IMR-90 (cell line): Measurements from ENCODE around the gene ERN1. TPM values are rescaled to one million over a fixed set of nuclear protein-coding genes. Genes with fewer than 3 reads are reported as not detected.

ENCODE experiments used
- ATAC-seq: fragments of 200-7000 bp; cut with Tn5 transposase; 2 replicates; pipeline ENCODE4 v1.9.1; 2020; ENCODE audit warnings: low read depth, mild to moderate bottlenecking, moderate library complexity
- BruUV-seq: library from RNA; stranded (reverse); fragments of 400-500 nt; replicated peaks from 2 replicates; lab custom pipeline; 2021; lab: Mats Ljungman, UMichigan
- CTCF ChIA-PET: fragments of 300-600 bp; formaldehyde crosslinking; extraction: SDS; loops from one replicate; lab custom pipeline; 2021; ENCODE audit warnings: antibody characterized with exemption; lab: Yijun Ruan, JAX
- POLR2A ChIA-PET: fragments of 300-600 bp; sonication (Branson Sonifier 250); formaldehyde crosslinking; loops from one replicate; lab custom pipeline; 2022; ENCODE audit warnings: antibody characterized with exemption; ENCODE audit not compliant: unreplicated experiment; lab: Charles Lee
- DNase-seq: peaks from one replicate; pipeline ENCODE4 v3.0.0; 2013
- H2AFZ ChIP-seq: replicated peaks from 2 replicates; pipeline ENCODE3; 2013; ENCODE audit warnings: low read length, mild to moderate bottlenecking; ENCODE audit not compliant: poor library complexity
- H2AK5ac ChIP-seq: 2 replicates; pipeline ENCODE4 v1.6.1; 2013; ENCODE audit warnings: low read depth, low read length, inconsistent platforms
- H2AK9ac ChIP-seq: replicated peaks from 2 replicates; pipeline ENCODE3; 2013; ENCODE audit warnings: mild to moderate bottlenecking, low read depth, low read length, moderate library complexity; ENCODE audit not compliant: poor library complexity
- H2BK120ac ChIP-seq: 2 replicates; pipeline ENCODE4 v1.6.1; 2013; ENCODE audit warnings: low read depth, low read length, inconsistent platforms
- H2BK15ac ChIP-seq: 3 replicates; pipeline ENCODE4 v1.6.1; 2013; ENCODE audit warnings: low read depth, low read length, inconsistent platforms
- H2BK20ac ChIP-seq: 2 replicates; pipeline ENCODE4 v1.6.1; 2013; ENCODE audit warnings: low read depth, mild to moderate bottlenecking, inconsistent platforms, low read length, moderate library complexity
- H2BK5ac ChIP-seq: 2 replicates; pipeline ENCODE4 v1.6.1; 2013; ENCODE audit warnings: mild to moderate bottlenecking, low read depth, low read length, inconsistent platforms; ENCODE audit not compliant: poor library complexity, severe bottlenecking
- H3K14ac ChIP-seq: replicated peaks from 2 replicates; pipeline ENCODE4 v1.6.1; 2013; ENCODE audit warnings: low read depth, low read length, inconsistent platforms
- H3K18ac ChIP-seq: 2 replicates; pipeline ENCODE4 v1.6.1; 2013; ENCODE audit warnings: low read depth, low read length, control low read depth
- H3K23ac ChIP-seq: 2 replicates; pipeline ENCODE4 v1.6.1; 2013; ENCODE audit warnings: low read depth, low read length, inconsistent platforms
- H3K27ac ChIP-seq: 2 replicates; pipeline ENCODE4 v1.5.1; 2013; ENCODE audit warnings: mild to moderate bottlenecking, control low read depth, low read length; ENCODE audit not compliant: insufficient read depth
- H3K27me3 ChIP-seq: 2 replicates; pipeline ENCODE4 v1.6.1; 2013; ENCODE audit warnings: low read length; ENCODE audit not compliant: control insufficient read depth, insufficient read depth
- H3K36me3 ChIP-seq: 2 replicates; pipeline ENCODE4 v1.6.1; 2013; ENCODE audit warnings: low read length, mixed read lengths; ENCODE audit not compliant: control insufficient read depth, insufficient read depth
- H3K4ac ChIP-seq: 2 replicates; pipeline ENCODE4 v1.6.1; 2013; ENCODE audit warnings: low read depth, low read length, inconsistent platforms
- H3K4me1 ChIP-seq: 2 replicates; pipeline ENCODE4 v1.6.1; 2013; ENCODE audit warnings: low read length, mixed read lengths; ENCODE audit not compliant: control insufficient read depth, insufficient read depth
- H3K4me2 ChIP-seq: 2 replicates; pipeline ENCODE4 v1.6.1; 2013; ENCODE audit warnings: low read depth, mild to moderate bottlenecking, control low read depth, low read length, moderate library complexity
- H3K4me3 ChIP-seq: 2 replicates; pipeline ENCODE4 v1.5.1; 2013; ENCODE audit warnings: low read depth, mild to moderate bottlenecking, control low read depth, low read length, moderate library complexity; ENCODE audit not compliant: insufficient read depth
- H3K56ac ChIP-seq: 2 replicates; pipeline ENCODE4 v1.6.1; 2013; ENCODE audit warnings: low read length, inconsistent platforms; ENCODE audit not compliant: insufficient read depth; ENCODE audit errors: extremely low read depth
- H3K79me1 ChIP-seq, 2 experiments: 2 replicates each; pipeline ENCODE4 v1.6.1; 2013; ENCODE audit warnings: low read length in 2 of 2, inconsistent platforms in 1 of 2, low read depth in 1 of 2
- H3K9ac ChIP-seq: 2 replicates; pipeline ENCODE4 v1.6.1; 2013; ENCODE audit warnings: low read depth, low read length, control low read depth
- H3K9me1 ChIP-seq: 2 replicates; pipeline ENCODE4 v1.6.1; 2013; ENCODE audit warnings: low read length, inconsistent platforms; ENCODE audit not compliant: insufficient read depth
- H3K9me3 ChIP-seq: 2 replicates; pipeline ENCODE4 v1.6.1; 2013; ENCODE audit warnings: low read length; ENCODE audit not compliant: control insufficient read depth, insufficient read depth
- H4K20me1 ChIP-seq: 2 replicates; pipeline ENCODE4 v1.6.1; 2013; ENCODE audit warnings: low read length, inconsistent platforms; ENCODE audit not compliant: insufficient read depth
- H4K5ac ChIP-seq: 2 replicates; pipeline ENCODE4 v1.6.1; 2013; ENCODE audit warnings: mild to moderate bottlenecking, low read depth, low read length, control low read depth
- H4K8ac ChIP-seq, 2 experiments: 2 replicates each; pipeline ENCODE4 v1.6.1; 2013; ENCODE audit warnings: low read depth in 2 of 2, low read length in 2 of 2, control low read depth in 1 of 2, inconsistent platforms in 1 of 2
- H4K91ac ChIP-seq: 2 replicates; pipeline ENCODE4 v1.6.1; 2013; ENCODE audit warnings: low read depth, low read length, inconsistent platforms; ENCODE audit not compliant: insufficient read depth
- NFE2L2 ChIP-seq: fragments of 150-350 bp; IDR thresholded peaks from 2 replicates; pipeline ENCODE4 v1.6.1; 2016; ENCODE audit warnings: low read depth, mild to moderate bottlenecking, low read length
- RFX5 ChIP-seq: IDR thresholded peaks from 2 replicates; pipeline ENCODE4 v1.8.0; 2012; ENCODE audit warnings: low read depth, mild to moderate bottlenecking, low read length, moderate library complexity
- WGBS, 2 experiments: methylation state at CpG; one replicate each; pipeline versions ENCODE4 v1.1.5 to v1.1.7; 2013; ENCODE audit warnings: missing lambda C conversion rate in 2 of 2; ENCODE audit not compliant: insufficient read length in 1 of 2; ENCODE audit errors: extremely low coverage in 2 of 2; 5-methylcytosine and 5-hydroxymethylcytosine counted together
- dilution Hi-C: fragments of 300-500 bp; cut with HindIII; formaldehyde crosslinking; loops from one replicate; pipeline ENCODE4 v1.14.3; 2018; ENCODE audit warnings: low sequenced_read_pairs; ENCODE audit not compliant: unreplicated experiment
- in situ Hi-C: fragments of 300-500 bp; cut with MboI; formaldehyde crosslinking; loops from 3 replicates; pipeline ENCODE4 v1.14.3; 2019; ENCODE audit warnings: low sequenced_read_pairs, inconsistent platforms, mixed read lengths
- intact Hi-C: fragments of 100-400 bp; cut with micrococcal nuclease; formaldehyde crosslinking; loops from 2 replicates; pipeline ENCODE4 v1.10.0; 2022
- polyA plus RNA-seq, 3 experiments: library from polyadenylated mRNA; depleted of rRNA; stranded (reverse); fragments of >200 nt; gene quantifications; 2 replicates each; pipeline ENCODE4 v1.2.3, GENCODE V29; 2012; ENCODE audit warnings: low replicate concordance in 1 of 3
- total RNA-seq: library from RNA; depleted of rRNA; stranded (reverse); fragments of >200 nt; gene quantifications from 2 replicates; pipeline ENCODE4 v1.2.3, GENCODE V29; 2012

ERN1 gene
- total and polyA plus RNA-seq, 2 of the 4 experiments (the other 2 are of a cell fraction): 2.7 to 4.1 TPM

DNA sequence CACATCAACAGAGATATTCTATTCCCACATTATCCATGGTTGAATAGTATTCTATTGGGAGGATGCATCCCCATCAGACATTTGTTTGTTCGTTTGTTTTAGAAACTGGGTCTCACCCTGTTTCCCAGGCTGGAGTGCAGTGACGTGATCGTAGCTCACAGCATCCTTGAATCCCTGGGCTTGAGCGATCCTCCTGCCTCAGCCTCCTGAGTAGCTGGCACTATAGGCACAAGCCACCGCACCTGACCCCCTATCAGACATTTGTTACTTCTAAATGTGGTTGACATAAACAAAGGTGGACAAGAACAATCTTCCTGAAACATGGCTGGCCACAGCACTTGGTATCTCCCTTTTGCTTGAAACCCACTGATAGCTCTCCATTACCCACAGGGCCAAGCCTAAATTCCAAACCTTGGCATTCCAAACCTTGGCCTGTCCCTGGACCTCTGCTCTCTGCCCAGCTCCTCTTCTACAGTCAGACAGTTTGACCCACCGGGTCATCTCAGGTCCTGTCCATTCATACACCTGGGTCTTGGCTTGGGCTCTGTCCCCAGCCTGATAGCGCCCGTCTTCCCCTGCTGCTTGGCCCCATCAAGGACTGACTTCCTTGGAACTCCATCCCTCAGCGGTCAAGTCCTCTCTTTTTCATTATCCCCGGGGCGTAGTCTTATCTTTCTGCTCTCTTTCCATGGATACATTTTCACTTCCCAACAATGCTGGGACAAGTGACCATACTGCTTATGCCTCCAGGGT is 133.3 kb downstream of the ERN1 start:
- no peak overlapping the region for H2BK15ac ChIP-seq
- no peak overlapping the region for H2BK120ac ChIP-seq
- no peak overlapping the region for H2AK9ac ChIP-seq
- dilution Hi-C loops (no loop called here), in situ Hi-C loops (no loop called here), intact Hi-C loops (no loop called here)
- no peak overlapping the region for H3K56ac ChIP-seq
- H4K20me1 ChIP-seq: no peaks in the 10 kb centered on the region
- H3K23ac ChIP-seq: no peak overlapping the region; the same call in 1 of the 2 replicates
- peaks cover 57% of the 10 kb centered on the region for H3K27me3 ChIP-seq
- H3K9me1 ChIP-seq: peaks cover 9% of the 10 kb centered on the region
- no peak overlapping the region for H3K4me3 ChIP-seq
- H3K4me2 ChIP-seq: no peak overlapping the region
- no peaks in the 10 kb centered on the region for H3K9me3 ChIP-seq
- no peak overlapping the region for H3K9ac ChIP-seq
- H4K91ac ChIP-seq: no peak overlapping the region
- H3K36me3 ChIP-seq: no peaks in the 10 kb centered on the region
- H3K14ac ChIP-seq: no peak overlapping the region
- no peak overlapping the region for H2AK5ac ChIP-seq
- ChIA-PET CTCF (interaction anchor here (0.7 kb wide), 1 partner anchor 50 kb away, joined by 3 read pairs; no protein-coding TSS in a partner anchor), POLR2A (no interaction called here)
- no peak overlapping the region for H3K27ac ChIP-seq
- no peak overlapping the region for H2BK20ac ChIP-seq
- H3K18ac ChIP-seq: no peak overlapping the region
- H3K4ac ChIP-seq: no peak overlapping the region
- no peak overlapping the region for H4K5ac ChIP-seq
- no peak for ATAC-seq
- TF ChIP-seq RFX5: no peak
- no peak for TF ChIP-seq NFE2L2
- H2BK5ac ChIP-seq: no peak overlapping the region
- no TSS peak for BruUV-seq
- no peaks in the 10 kb centered on the region for H3K4me1 ChIP-seq
- no peak overlapping the region for H2AFZ ChIP-seq
- no peak overlapping the region for H4K8ac ChIP-seq
- H3K79me1 ChIP-seq: no peaks in the 10 kb centered on the region
- DNase-seq: no peak
- 88% methylated on average over 6 of the region's 11 CpGs; no CpG with 5 or more reads in 1 of the 2 experiments for WGBS, 2 experiments
